A549 (cell line): ENCODE measurements around the gene P3H2.

Source experiments
- EP300 ChIP-seq, 2 experiments: fragments of >200 bp; sonication (Bioruptor Twin); formaldehyde crosslinking; IDR thresholded peaks; 2 replicates in 1 of 2; 3 replicates in 1 of 2; pipeline ENCODE4 v1.6.1; 2016 to 2017
- KDM1A ChIP-seq: fragments of 200-600 bp; sonication (generic); IDR thresholded peaks from 2 replicates; pipeline ENCODE4 v1.6.1; 2016; ENCODE audit warnings: low read depth, mild to moderate bottlenecking
- MAZ ChIP-seq: fragments of 150-350 bp; IDR thresholded peaks from 2 replicates; pipeline ENCODE4 v1.6.1; 2014; ENCODE audit warnings: antibody characterized with exemption, low read depth, low read length, borderline replicate concordance
- NPAS2 ChIP-seq: fragments of 250-450 bp; sonication (Bioruptor Pico); IDR thresholded peaks from 2 replicates; pipeline ENCODE4 v1.8.0; 2022; ENCODE audit warnings: mild to moderate bottlenecking, moderate library complexity, borderline replicate concordance
- POLR2A ChIP-seq: IDR thresholded peaks from 2 replicates; pipeline ENCODE4 v1.6.1; 2012; ENCODE audit warnings: mild to moderate bottlenecking, low read length
- RAD21 ChIP-seq, 2 experiments: fragments of >200 bp in 1 of 2; sonication (Bioruptor Twin) in 1 of 2; formaldehyde crosslinking in 1 of 2; IDR thresholded peaks in 1 of 2; conservative IDR thresholded peaks in 1 of 2; 2 replicates in 1 of 2; 3 replicates in 1 of 2; pipeline ENCODE4 v1.6.1; 2012 to 2018; ENCODE audit warnings: inconsistent platforms in 1 of 2
- SMC3 ChIP-seq: fragments of >200 bp; sonication (Bioruptor Twin); formaldehyde crosslinking; IDR thresholded peaks from 3 replicates; pipeline ENCODE4 v1.6.1; 2018; ENCODE audit warnings: inconsistent platforms
- TP53 ChIP-seq: fragments of 250-450 bp; sonication (Bioruptor Pico); IDR thresholded peaks from 2 replicates; pipeline ENCODE4 v1.5.0; 2021; ENCODE audit warnings: mild to moderate bottlenecking, moderate library complexity
- TF ChIP-seq, protein P1 (sequence below): fragments of 200-600 bp; sonication (generic); IDR thresholded peaks from 2 replicates; pipeline ENCODE4 v1.6.1; 2016; ENCODE audit warnings: antibody characterized with exemption, mild to moderate bottlenecking, moderate library complexity
- TF ChIP-seq, protein P2 (sequence below): fragments of >200 bp; sonication (Bioruptor Twin); formaldehyde crosslinking; IDR thresholded peaks from 3 replicates; pipeline ENCODE4 v1.5.1; 2016
- TF ChIP-seq, protein P3 (sequence below): fragments of 150-350 bp; IDR thresholded peaks from 2 replicates; pipeline ENCODE4 v1.6.1; 2014; ENCODE audit warnings: low read depth, mild to moderate bottlenecking, low read length

DNA sequence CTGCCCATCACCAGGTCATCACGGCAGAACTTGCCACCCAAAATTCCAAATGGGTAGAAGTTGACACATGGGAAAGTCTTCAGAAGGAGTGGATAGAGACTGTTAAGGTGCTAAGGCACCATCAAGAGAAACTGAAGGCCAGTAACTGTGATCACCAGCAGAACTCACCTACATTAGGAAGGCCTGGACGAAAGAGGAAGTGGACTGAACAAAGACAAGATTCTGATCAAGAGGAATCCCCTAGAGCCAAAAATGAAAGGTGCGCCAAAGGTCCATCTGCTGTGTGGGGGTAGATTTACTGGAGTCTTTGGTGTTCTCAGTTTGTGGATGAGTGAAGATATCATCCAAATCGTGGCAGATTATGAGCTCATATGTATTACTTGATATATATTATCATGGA lies 46.3 kb upstream of the P3H2 start:
- TF ChIP-seq, protein P1, sequence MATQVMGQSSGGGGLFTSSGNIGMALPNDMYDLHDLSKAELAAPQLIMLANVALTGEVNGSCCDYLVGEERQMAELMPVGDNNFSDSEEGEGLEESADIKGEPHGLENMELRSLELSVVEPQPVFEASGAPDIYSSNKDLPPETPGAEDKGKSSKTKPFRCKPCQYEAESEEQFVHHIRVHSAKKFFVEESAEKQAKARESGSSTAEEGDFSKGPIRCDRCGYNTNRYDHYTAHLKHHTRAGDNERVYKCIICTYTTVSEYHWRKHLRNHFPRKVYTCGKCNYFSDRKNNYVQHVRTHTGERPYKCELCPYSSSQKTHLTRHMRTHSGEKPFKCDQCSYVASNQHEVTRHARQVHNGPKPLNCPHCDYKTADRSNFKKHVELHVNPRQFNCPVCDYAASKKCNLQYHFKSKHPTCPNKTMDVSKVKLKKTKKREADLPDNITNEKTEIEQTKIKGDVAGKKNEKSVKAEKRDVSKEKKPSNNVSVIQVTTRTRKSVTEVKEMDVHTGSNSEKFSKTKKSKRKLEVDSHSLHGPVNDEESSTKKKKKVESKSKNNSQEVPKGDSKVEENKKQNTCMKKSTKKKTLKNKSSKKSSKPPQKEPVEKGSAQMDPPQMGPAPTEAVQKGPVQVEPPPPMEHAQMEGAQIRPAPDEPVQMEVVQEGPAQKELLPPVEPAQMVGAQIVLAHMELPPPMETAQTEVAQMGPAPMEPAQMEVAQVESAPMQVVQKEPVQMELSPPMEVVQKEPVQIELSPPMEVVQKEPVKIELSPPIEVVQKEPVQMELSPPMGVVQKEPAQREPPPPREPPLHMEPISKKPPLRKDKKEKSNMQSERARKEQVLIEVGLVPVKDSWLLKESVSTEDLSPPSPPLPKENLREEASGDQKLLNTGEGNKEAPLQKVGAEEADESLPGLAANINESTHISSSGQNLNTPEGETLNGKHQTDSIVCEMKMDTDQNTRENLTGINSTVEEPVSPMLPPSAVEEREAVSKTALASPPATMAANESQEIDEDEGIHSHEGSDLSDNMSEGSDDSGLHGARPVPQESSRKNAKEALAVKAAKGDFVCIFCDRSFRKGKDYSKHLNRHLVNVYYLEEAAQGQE = no peak
- TF ChIP-seq POLR2A = no peak
- TF ChIP-seq, protein P2, sequence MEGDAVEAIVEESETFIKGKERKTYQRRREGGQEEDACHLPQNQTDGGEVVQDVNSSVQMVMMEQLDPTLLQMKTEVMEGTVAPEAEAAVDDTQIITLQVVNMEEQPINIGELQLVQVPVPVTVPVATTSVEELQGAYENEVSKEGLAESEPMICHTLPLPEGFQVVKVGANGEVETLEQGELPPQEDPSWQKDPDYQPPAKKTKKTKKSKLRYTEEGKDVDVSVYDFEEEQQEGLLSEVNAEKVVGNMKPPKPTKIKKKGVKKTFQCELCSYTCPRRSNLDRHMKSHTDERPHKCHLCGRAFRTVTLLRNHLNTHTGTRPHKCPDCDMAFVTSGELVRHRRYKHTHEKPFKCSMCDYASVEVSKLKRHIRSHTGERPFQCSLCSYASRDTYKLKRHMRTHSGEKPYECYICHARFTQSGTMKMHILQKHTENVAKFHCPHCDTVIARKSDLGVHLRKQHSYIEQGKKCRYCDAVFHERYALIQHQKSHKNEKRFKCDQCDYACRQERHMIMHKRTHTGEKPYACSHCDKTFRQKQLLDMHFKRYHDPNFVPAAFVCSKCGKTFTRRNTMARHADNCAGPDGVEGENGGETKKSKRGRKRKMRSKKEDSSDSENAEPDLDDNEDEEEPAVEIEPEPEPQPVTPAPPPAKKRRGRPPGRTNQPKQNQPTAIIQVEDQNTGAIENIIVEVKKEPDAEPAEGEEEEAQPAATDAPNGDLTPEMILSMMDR = no peak
- no peak for TF ChIP-seq MAZ
- TF ChIP-seq SMC3 = no peak
- TF ChIP-seq, protein P3, sequence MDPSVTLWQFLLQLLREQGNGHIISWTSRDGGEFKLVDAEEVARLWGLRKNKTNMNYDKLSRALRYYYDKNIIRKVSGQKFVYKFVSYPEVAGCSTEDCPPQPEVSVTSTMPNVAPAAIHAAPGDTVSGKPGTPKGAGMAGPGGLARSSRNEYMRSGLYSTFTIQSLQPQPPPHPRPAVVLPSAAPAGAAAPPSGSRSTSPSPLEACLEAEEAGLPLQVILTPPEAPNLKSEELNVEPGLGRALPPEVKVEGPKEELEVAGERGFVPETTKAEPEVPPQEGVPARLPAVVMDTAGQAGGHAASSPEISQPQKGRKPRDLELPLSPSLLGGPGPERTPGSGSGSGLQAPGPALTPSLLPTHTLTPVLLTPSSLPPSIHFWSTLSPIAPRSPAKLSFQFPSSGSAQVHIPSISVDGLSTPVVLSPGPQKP = no peak
- no peak for TF ChIP-seq KDM1A
- no peak for TF ChIP-seq TP53 (CRISPR knock-in tag)
- TF ChIP-seq EP300 (IDR thresholded peaks at IDR 0.05) = no peak
- no peak for TF ChIP-seq NPAS2 (CRISPR knock-in tag)
- TF ChIP-seq RAD21 (conservative IDR thresholded peaks at IDR 0.05 in 1 of 2, IDR thresholded peaks at IDR 0.05 in 1 of 2) = no peak
